Muscle of back (tissue), 11 donors: Measurements from ENCODE around the gene DISC1. TPM values are rescaled to one million over a fixed set of nuclear protein-coding genes. Genes with fewer than 3 reads are reported as not detected.
"Not testable (repeated sequence)": the region's sequence is repeated elsewhere in the genome, so short reads cannot be mapped to it uniquely, and the experiment has no call there.

Experiments used
- DNase-seq, 3 donors: peaks; one replicate each; pipeline versions ENCODE4 v3.0.0 to v3.0.0-alpha.2; 2013
- polyA plus RNA-seq, 10 donors: library from polyadenylated mRNA; unstranded; fragments of 120-200 nt; gene quantifications; one replicate each; pipeline ENCODE4 v1.2.1, GENCODE V29; 2013; ENCODE audit not compliant: insufficient read length in 10 of 10

The DISC1 gene
- polyA plus RNA-seq, 10 donors: 5.2 to 9.3 (median 7.2) TPM

- DNase-seq: no peak
Observed at GRCh38 chr1:231667896-231668506, 41.4 kb downstream of the DISC1 start.

GRCh38 chr1:231668826-231669225 is 42.2 kb downstream of the DISC1 start:
- no peak for DNase-seq

- not testable (repeated sequence) for DNase-seq
Observed at GRCh38 chr1:231669864-231670621, 43.5 kb downstream of the DISC1 start.

- no peak for DNase-seq
Observed at GRCh38 chr1:231670755-231671154, 44.2 kb downstream of the DISC1 start.

- no peak for DNase-seq
Observed at GRCh38 chr1:231674575-231674974, 48.0 kb downstream of the DISC1 start.

GRCh38 chr1:231676487-231676886 is 49.9 kb downstream of the DISC1 start:
- no peak for DNase-seq

- DNase-seq: no peak
Observed at GRCh38 chr1:231677442-231677841, 50.9 kb downstream of the DISC1 start.

- DNase-seq: no peak
Observed at GRCh38 chr1:231678011-231678432, 51.4 kb downstream of the DISC1 start.

- no peak for DNase-seq
Observed at GRCh38 chr1:231679109-231679508, 52.5 kb downstream of the DISC1 start.

GRCh38 chr1:231681006-231681405 is 54.4 kb downstream of the DISC1 start:
- DNase-seq: no peak

- no peak for DNase-seq
Observed at GRCh38 chr1:231682779-231683178, 56.2 kb downstream of the DISC1 start.

- DNase-seq: no peak
Observed at GRCh38 chr1:231683439-231684165, 57.0 kb downstream of the DISC1 start.

- no peak for DNase-seq
Observed at GRCh38 chr1:231684356-231685244, 58.0 kb downstream of the DISC1 start.

- DNase-seq: no peak
Observed at GRCh38 chr1:231686384-231686783, 59.8 kb downstream of the DISC1 start.

- DNase-seq: no peak
Observed at GRCh38 chr1:231688989-231689388, 62.4 kb downstream of the DISC1 start.

GRCh38 chr1:231690059-231690458 is 63.5 kb downstream of the DISC1 start:
- DNase-seq: no peak

- no peak for DNase-seq
Observed at GRCh38 chr1:231691618-231692259, 65.1 kb downstream of the DISC1 start.

- no peak for DNase-seq
Observed at GRCh38 chr1:231693361-231694074, 66.9 kb downstream of the DISC1 start.

- peak; percentile 59 to 83 (median 60) for DNase-seq
Observed at GRCh38 chr1:231694075-231694431, 67.5 kb downstream of the DISC1 start.

- peak in 2 of 3 donors; percentile 24 to 63 for DNase-seq
Observed at GRCh38 chr1:231694465-231695077, 68.0 kb downstream of the DISC1 start.
